Ovary (tissue), 3 donors: Measurements from ENCODE around the gene PMF1.

Experiments used
- CTCF ChIP-seq, 3 donors: fragments of 450-650 bp in 2 of 3; fragments of 200-600 bp in 1 of 3; IDR thresholded peaks; one replicate each; pipeline versions ENCODE4 v1.5.1 to v1.8.0; 2016 to 2022; ENCODE audit warnings: antibody characterized with exemption in 3 of 3, mild to moderate bottlenecking in 1 of 3
- EP300 ChIP-seq: sonication (generic); formaldehyde crosslinking; IDR thresholded peaks from one replicate; pipeline ENCODE4 v1.6.1; 2017; ENCODE audit warnings: antibody characterized with exemption
- POLR2A ChIP-seq: fragments of 450-650 bp; IDR thresholded peaks from one replicate; pipeline ENCODE4 v1.6.1; 2017; ENCODE audit warnings: antibody characterized with exemption, mild to moderate bottlenecking, moderate library complexity
- donor health status: DM: no; HTN: no; CAD: no.

GRCh38 chr1:156284757-156285156 is 72.0 kb downstream of the PMF1 start:
- TF ChIP-seq CTCF (IDR thresholded peaks at IDR 0.05) (no peak), POLR2A (no peak), EP300 (no peak)
